ENCODE data around the gene PTPRN2.
"Not testable (repeated sequence)": the region's sequence is repeated elsewhere in the genome, so short reads cannot be mapped to it uniquely, and the experiment has no call there.

Gene PTPRN2

DNA sequence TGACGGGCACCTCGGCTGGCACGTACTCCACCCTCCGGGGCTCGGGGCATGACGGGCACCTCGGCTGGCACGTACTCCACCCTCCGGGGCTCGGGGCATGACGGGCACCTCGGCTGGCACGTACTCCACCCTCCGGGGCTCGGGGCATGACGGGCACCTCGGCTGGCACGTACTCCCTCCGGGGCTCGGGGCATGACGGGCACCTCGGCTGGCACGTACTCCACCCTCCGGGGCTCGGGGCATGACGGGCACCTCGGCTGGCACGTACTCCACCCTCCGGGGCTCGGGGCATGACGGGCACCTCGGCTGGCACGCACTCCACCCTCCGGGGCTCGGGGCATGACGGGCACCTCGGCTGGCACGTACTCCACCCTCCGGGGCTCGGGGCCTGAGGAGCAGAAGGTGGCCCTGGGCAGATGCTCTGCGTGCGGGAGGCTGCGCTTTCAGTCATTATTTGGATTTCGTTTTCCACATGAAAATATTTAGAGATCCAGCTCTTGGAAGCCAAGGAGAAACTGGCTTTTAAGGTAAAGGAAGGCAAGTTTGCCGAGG, 1086.6 kb downstream of the PTPRN2 start:
- not testable (repeated sequence) for DNase-seq

DNA sequence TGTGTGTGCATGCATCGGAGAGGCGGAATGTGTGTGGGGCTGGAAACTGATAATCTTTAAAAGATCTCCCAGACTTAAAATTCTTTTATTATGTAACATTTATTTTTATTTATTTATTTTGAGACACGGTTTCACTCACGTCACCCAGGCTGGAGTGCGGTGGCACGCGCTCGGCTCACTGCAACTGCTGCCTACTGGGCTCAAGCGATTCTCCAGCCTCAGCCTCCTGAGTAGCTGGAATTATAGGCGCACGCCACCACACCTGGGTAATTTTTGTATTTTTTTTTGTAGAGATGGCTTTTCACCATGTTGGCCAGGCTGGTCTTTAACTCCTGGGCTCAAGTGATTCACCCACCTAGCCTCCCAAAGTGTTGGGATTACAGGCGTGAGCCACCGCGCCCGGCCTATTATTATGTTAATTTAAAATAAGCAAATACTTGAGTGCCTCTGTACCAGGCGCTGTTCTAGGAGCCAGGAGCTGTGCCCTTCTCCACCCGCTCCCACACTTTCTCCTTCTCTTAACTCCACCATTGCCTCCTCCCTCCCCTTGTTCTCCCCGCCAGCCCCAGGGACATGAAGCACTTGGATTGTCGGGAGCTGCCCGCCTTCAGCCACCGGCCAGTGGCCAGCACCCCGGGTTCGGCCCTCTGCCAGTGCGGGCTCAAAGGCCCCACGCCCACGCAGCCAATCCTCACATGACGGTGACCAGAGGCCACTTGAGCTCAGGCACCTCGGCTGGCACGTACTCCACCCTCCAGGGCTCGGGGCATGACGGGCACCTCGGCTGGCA, 1087.3 kb downstream of the PTPRN2 start:
- no peak for DNase-seq

GRCh38 chr7:157499835-157500153, 1087.8 kb downstream of the PTPRN2 start:
- DNase-seq: peak; percentile 17

DNA sequence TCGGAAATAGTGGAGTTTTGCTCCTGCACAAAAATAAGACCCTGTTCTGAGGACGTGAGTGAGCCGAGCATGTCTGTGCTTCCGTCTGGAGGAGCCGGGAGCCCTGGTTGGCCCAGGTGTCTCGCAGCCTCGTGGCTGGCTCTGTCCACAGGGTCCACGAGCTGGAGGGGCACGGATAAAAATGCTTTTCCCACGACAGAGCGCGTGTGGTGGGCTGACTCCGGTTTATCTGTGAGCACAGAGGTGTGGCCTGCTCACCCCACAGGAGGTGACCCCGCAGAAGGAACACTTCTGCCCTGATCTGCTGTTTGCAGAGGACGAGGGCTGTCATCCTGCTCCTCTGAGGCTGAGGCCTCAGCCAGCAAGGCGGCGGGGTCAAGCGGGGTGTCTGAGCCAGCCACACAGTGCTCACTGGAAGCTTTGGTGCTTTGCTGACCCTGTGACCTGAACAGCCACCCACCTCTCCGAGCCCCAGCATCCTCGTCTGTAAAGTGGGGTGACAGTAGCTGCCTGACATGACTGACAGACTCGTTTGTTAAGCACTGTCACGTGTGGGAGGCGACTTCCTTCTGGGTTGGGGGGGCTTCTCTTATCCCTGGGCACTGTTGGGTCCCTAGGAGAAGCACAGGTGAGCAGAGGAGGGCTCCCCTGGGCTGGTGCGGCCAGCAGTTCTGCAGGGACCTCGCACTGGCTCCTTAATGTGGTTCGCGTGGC, 1088.3 kb downstream of the PTPRN2 start:
- DNase-seq: no peak

- DNase-seq: peak; percentile 11
These were observed 1089.0 kb downstream of the PTPRN2 start for GRCh38 chr7:157498657-157499056.

- no peak for DNase-seq
These were observed 1089.6 kb downstream of the PTPRN2 start for GRCh38 chr7:157497744-157498651.

- DNase-seq: peak; percentile 35
These were observed 1090.3 kb downstream of the PTPRN2 start for GRCh38 chr7:157497367-157497743.

- no peak for DNase-seq
These were observed 1091.0 kb downstream of the PTPRN2 start for GRCh38 chr7:157496416-157497275.

- no peak for DNase-seq
These were observed 1092.0 kb downstream of the PTPRN2 start for GRCh38 chr7:157495594-157495993.

DNA sequence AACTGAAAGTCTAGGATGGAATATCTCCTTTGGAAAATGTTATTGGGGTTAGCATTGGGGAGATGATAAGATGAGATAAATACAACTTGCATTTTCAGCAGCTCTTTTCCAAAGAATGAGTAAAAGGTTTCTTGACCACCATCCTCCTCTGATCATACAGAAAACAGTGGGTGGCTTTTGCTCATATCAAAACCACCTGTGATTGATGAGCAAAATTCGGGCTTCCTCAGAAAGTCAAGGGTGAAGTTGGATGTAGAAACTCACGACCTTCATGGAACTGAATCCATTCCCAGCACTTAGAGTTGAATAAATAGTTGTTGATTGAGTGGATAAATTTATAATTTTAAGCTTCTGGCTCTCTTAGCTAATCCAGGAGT, 1092.5 kb downstream of the PTPRN2 start:
- no peak for DNase-seq

DNA sequence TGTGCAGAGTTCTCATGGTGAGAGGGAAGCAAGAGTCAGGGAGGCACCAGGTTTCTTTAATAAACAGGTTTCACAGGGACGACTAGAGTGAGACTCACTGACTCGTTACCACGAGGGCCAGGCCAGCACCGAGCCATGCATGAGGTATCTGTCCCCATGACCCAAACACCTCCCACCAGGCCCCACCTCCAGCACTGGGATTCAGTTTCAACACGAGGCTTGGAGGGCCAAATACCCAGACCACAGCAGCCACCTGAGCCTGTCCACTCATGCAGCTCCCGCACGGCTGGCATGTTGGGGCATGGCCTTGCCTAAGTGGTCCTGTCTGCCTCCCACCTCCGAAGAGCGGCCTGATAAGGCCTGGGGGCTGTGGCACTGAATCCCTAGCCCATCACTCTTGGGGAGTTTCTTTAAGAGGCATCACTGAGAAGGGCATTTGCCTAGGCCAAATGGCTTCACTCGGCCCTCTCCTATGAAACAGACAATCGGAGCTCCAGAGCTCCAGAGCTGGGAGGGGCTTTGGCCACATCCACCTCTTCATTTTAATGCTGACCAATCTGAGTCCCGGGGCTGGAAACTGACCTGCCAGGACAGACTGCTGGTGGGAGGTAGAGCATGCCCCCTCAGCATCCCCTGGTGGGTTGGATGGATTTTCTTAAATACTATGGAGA, 1093.0 kb downstream of the PTPRN2 start:
- DNase-seq: no peak

GRCh38 chr7:157493776-157494175, 1093.8 kb downstream of the PTPRN2 start:
- DNase-seq: no peak

- DNase-seq: no peak
These were observed 1094.6 kb downstream of the PTPRN2 start for GRCh38 chr7:157493017-157493416.

DNA sequence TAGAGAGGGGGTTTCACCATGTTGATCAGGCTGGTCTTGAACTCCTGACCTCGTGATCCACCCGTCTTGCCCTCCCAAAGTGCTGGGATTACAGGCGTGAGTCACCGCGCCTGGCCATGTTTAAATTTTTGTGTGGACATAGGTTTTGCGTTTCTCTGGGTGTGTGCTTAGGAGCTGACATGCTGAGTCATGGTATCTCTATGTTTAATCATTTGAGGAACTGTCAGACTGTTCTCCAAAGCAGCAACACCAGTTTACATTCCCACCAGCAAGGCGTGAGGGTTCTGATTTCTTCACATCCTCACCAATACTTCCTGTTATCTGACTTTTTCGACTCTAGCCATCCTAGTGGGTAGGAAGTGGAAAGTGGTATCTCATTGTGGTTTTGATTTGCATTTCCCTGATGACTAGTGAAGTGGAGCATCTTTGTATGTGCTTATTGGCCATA, 1097.1 kb downstream of the PTPRN2 start:
- no peak for DNase-seq

- DNase-seq: not testable (repeated sequence)
These were observed 1097.8 kb downstream of the PTPRN2 start for GRCh38 chr7:157489870-157490269.
